GM21515 (cell line): Measurements from ENCODE around the gene SLC27A5.
A peak's percentile ranks its signal among the peaks of the same experiment; 100 is the strongest.
"Not testable (repeated sequence)": the region's sequence is repeated elsewhere in the genome, so short reads cannot be mapped to it uniquely, and the experiment has no call there.

Experiments used
- ATAC-seq: cut with Tn5 transposase; IDR thresholded peaks from one replicate; pipeline ENCODE4 v1.9.1; 2021; ENCODE audit not compliant: unreplicated experiment

The SLC27A5 gene

GRCh38 chr19:58529405-58529804 is 17.6 kb upstream of the SLC27A5 start:
- ATAC-seq = no peak

- no peak for ATAC-seq
These were observed 10.9 kb upstream of the SLC27A5 start for GRCh38 chr19:58522709-58523108.

DNA sequence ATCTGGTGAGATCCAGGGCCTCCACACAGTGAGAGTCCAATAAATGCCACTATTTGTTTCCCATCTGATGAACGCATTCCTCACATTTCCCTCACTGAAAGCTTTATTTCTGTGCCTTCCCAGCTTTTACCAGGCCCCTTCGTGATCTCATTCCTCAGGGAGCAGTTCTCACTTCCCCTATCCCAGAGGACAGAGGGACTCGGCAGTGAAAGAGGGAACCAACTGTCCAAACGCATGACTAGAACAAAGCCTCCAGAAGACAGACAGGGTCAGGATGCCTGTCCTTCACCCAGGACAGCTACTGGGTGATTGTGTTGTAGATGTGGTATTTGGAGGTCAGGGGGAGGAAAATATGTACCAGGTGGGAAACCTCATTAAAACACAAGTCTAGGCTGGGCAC is 9.9 kb upstream of the SLC27A5 start:
- no peak for ATAC-seq

DNA sequence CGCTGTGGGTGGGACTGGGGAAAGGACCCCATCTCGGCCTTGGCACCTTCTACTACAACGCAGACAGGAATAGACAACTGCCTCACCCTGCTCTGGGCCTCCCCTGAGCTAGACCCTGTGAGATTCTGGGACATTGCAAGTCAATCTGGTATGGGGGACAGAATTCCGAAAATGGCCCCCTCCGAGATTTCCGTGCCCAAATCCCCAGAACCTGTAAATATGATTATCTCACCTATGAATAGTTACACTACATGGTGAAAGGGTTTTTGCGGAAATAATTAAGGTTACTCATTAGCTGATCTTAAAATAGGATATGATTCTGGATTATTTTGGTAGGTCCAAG is 8.4 kb upstream of the SLC27A5 start:
- no peak for ATAC-seq

- peak; percentile 78 for ATAC-seq
These were observed 7.8 kb upstream of the SLC27A5 start, which contains the start of gene ZBTB45 for GRCh38 chr19:58519355-58520256. TSS of gene ZBTB45 (minus strand) at chr19:58519810. CDS start at chr19:58517673, 2,137 bp downstream.

DNA sequence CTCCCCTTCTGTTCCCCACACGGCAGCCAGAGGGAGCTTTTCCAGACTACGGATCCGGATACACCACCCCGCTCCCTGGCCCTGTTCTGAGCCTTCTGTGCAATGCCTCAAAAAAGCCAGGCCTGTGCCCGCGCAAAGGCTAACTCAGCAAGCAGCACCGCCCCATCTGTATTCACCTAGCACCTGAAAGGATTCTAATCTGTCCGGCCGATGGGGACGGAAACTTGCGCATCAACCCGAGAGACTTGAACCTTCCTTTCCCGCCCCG is 7.2 kb upstream of the SLC27A5 start:
- ATAC-seq = peak; percentile 1

DNA sequence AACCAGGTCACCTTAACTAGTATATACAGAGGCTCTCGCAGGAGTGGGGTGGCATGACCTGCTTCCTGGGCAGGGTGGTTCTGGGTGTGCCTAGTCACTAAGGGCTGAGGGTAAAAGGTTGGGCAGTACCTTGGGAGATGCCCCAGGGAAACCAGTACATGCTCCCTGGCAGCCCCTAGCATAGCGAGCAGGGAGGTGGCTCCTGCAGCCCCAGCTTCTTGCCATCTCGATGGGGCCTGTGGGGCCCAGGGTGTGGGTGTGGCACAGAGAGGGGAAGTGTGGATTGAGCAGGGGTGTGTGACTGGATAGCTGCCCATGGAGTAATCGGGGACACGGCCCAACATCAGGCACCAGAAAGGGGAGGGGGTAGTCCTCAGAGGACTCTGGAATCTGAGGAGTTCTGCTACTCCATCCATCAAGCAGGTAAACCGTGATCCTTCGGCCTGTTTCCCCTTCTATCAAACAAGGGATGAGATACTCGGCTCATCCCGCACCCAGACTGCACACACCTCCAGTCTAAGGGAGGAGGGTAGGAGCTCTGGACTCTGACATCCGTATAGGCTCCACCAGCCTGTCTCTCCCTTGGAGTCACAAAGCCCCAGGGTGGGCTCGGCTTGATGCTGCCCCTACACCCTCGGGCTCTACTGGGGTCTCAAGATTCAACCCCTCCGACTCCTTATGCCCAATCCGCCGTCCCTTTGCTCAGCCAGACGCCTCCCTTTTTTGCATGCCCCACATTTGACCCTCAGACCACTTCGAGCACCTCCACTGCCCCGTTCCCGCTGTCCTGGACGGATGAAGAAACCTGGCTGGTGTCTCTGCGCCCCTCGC is 6.7 kb upstream of the SLC27A5 start:
- ATAC-seq = no peak

GRCh38 chr19:58516964-58517833 is 5.4 kb upstream of the SLC27A5 start:
- no peak for ATAC-seq

DNA sequence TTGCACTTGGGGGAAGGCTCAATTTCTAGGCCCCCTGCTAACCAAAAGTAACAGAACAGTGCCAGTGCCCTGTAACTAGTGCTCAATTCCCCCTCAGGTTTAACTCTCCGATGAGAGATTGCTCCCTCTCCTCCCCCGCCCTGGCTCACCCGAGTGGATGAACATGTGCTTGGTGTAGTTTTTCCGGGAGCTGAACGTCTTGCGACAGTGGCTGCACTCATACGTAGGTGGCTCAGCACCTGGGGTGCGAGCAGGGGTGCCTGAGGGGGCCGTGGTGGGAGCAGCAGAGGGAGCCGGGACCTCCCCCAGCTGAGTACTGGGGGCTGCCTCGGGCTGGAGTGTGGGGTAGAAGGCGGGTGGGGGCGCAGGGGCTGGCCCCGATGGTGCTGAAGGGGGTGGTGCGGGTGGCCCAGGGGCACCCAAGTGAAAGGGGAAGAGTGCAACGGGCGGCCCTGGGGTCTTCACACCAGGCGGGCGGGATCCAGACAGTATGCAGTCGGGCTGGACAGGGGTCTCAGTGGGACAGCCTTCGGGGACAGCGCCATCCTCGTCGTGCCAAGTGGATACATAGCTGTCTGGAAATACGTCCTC is 4.5 kb upstream of the SLC27A5 start:
- no peak for ATAC-seq

DNA sequence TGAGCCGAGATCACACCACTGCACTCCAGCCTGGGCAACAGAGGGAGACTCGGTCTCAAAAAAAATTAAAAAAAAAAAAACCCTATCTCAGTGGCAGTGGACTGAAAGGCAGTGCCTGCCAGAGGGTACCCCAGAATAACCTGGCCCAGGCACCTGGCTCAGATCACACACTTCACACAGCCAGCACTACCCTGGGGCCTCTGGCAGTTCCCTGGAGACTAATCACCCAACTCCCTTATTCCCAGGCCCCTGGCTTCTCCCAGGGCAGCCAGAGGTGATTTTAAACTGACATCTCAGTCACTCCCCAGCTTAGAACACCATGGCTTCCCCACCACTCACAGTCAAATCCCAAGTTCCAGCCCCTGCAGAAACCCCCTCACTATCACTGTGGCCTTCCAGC is 3.5 kb upstream of the SLC27A5 start:
- no peak for ATAC-seq

DNA sequence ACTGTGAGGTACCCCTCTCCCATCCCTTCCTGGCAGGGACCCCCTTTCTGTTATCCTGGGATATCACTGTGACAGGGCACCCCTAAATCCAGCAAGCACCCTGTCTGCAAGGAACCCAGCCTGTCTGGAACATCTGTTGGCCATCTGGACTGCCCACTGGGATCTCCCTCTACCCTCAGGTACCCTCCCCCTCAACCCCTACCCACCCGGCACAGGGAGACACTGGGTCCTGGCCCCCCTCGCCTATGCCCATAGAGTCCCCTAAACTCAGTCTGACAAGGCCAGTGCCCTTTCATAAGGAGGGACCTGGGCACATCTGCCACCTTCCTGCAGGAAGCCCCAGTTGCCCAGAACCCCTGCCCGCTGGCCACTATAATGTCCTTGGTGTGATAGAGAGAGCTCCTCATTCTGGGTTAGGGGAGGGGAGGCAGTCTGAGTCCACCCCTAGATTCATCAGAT is 2.8 kb upstream of the SLC27A5 start:
- no peak for ATAC-seq

- peak; percentile 45 for ATAC-seq
These were observed 2.1 kb upstream of the SLC27A5 start for GRCh38 chr19:58513694-58514563.

DNA sequence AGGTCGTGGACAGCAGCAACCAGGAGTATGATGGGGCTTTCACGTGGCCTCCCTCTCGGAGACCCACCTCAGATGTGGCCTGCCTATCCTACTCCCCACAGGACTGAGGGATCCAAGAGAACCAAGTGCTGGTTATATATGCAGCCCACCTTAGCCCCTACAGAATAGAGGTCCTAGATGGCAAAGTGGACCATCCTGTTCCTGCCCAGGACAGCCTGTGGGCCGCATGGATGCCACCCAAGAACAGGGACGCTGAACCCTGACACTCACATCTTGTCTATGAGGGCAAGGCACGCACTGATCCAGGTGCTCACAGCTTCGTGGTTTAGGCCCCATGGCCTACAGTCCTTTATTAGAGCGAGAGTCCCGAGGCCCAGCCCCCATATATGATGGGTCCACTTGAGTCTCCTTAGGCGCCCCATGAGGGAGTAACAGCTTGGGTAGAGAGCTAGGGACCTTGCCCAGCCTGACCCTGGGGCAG is 1.5 kb upstream of the SLC27A5 start:
- peak; percentile 7 for ATAC-seq

DNA sequence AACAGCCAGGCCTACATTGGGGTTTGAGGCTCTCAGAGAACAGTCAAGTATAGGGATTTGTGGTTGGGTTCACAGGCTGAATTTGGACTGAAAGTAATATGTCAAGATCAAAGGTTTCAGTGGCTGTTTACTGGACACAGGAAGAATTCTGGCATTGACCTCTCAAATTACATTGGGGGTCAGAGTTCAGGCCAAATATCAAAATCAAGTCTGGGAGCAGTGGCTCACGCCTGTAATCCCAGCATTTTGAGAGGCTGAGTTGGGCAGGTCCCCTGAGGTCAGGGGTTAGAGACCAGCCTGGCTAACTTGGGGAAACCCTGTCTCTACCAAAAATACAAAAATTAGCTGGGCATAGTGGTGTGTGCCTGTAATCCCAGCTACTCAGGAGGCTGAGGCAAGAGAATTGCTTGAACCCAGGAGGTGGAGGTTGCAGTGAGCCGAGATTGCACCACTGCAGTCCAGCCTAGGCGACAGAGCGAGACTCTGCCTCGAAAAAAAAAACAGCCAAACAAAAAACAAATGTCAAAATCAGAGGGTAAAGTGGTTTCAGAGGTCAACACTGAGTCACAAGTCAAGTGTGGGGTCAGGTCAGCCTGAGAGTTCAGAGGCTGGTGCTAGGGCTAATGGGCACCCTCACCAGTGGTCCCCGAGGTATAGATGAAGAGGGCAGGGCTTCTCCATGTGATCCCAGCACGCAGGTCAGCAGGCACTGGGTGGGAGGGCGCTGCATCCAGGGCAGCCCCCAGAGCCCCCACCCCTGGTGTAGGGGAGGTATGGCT is 1.5 kb downstream of the SLC27A5 start:
- no peak for ATAC-seq

DNA sequence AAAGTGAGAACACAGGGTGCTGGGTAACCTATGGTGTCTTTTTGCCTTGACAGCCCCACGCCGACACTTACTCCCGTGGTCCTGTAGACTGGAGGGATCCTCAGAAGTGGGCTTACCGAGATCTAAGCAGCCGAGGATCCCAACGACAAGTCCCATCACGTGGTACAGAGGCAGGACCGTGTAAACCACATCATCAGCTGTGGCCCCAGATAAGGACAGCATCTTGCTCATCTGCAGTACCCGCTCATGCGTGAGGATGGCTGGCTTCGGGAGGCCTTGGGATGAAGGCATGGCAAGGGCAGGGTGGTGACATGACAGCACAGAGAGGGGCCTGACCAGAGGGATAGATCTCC is 2.1 kb downstream of the SLC27A5 start:
- ATAC-seq = no peak

- not testable (repeated sequence) for ATAC-seq
These were observed 4.1 kb downstream of the SLC27A5 start for GRCh38 chr19:58507602-58508223.

DNA sequence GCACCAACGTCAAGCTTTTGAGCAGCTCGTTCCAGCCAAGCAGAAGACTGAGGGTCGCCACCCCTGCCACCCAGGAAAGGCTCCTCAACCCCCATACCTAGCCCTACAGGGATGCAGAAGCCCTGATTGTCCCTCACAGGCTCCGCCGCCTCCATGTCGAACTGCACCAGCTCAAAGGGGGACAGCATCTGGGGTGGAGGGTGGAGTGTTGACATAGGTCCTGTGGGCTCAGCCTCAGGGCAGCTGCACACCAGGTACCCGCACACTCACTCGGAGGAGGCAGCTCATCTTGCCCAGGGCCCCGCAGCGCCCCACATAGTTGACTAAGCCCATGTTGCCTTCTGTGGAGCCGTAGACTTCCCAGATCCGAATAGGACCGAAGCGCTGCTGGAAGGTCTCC is 11.6 kb downstream of the SLC27A5 start:
- no peak for ATAC-seq
